ENCODE data around the gene MRPS18B. TPM values are rescaled to one million over a fixed set of nuclear protein-coding genes. Genes with fewer than 3 reads are reported as not detected.

MRPS18B gene
- total RNA-seq, 1 donor from 2014 or later: 27.5 TPM

DNA sequence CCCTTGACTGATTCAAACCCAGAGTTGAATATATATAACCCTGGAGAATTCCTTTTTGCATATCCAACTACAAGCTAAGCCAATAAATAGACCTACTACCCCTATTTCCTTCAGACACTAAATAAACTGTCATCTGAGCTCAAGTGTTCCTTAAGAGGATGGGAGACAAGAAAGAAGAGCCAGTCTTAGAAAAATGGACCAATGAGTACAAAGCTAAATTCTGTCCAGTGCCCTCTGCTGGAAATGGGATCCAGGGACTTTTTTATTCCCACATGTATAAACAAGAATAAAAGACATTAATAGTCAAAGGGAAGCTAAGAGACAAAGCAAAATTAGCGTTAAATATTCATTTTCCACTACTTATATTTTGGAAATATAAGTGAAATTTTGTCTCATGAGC, 5.4 kb upstream of the MRPS18B start:
- Mint-ChIP-seq H3K27me3 (no peaks in the 10 kb centered on the region), H3K4me3 (ENCODE audit: low read depth) (no peak overlapping the region), H3K4me1 (ENCODE audit: low read depth) (peaks cover 33% of the 10 kb centered on the region), H3K36me3 (ENCODE audit: insufficient read depth) (peaks cover 40% of the 10 kb centered on the region), H3K27ac (peak overlapping the region; percentile 21), H3K9me3 (ENCODE audit: low read depth) (no peaks in the 10 kb centered on the region)
- TF ChIP-seq, protein P1, sequence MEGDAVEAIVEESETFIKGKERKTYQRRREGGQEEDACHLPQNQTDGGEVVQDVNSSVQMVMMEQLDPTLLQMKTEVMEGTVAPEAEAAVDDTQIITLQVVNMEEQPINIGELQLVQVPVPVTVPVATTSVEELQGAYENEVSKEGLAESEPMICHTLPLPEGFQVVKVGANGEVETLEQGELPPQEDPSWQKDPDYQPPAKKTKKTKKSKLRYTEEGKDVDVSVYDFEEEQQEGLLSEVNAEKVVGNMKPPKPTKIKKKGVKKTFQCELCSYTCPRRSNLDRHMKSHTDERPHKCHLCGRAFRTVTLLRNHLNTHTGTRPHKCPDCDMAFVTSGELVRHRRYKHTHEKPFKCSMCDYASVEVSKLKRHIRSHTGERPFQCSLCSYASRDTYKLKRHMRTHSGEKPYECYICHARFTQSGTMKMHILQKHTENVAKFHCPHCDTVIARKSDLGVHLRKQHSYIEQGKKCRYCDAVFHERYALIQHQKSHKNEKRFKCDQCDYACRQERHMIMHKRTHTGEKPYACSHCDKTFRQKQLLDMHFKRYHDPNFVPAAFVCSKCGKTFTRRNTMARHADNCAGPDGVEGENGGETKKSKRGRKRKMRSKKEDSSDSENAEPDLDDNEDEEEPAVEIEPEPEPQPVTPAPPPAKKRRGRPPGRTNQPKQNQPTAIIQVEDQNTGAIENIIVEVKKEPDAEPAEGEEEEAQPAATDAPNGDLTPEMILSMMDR (IDR thresholded peaks at IDR 0.05; ENCODE audit: unreplicated experiment): peak; percentile 26
- no peak for DNase-seq (ENCODE audit: low spot score, unreplicated experiment)

DNA sequence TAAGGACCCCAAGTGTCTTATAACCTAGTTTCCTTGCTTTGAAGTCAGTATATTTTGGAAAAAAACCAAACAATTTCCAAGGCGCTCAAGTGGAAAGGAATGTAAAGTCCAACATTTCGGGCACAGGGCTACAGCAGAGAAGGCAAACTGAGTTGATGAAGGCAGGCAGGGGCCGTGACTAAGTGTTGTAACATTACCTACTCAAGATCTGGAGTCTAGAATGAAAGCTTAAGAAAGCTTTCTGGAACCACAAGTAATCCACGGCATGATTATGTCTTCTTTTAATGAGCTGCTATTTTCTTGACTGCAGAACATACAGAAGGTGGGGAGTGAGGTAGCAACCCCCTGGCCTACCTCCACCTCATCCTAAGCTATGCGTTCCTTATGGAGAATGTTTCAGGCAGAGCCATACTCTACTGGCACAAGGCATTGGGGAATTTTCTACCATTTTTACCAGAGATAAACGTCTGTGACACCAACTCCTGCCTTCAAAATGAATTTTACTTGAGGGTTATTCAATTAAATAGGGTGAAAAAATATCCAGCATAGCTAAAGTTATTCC, 4.9 kb upstream of the MRPS18B start:
- H3K4me3 Mint-ChIP-seq (ENCODE audit: low read depth): peak overlapping the region; percentile 12
- peaks cover 30% of the 10 kb centered on the region for H3K4me1 Mint-ChIP-seq (ENCODE audit: low read depth)

DNA sequence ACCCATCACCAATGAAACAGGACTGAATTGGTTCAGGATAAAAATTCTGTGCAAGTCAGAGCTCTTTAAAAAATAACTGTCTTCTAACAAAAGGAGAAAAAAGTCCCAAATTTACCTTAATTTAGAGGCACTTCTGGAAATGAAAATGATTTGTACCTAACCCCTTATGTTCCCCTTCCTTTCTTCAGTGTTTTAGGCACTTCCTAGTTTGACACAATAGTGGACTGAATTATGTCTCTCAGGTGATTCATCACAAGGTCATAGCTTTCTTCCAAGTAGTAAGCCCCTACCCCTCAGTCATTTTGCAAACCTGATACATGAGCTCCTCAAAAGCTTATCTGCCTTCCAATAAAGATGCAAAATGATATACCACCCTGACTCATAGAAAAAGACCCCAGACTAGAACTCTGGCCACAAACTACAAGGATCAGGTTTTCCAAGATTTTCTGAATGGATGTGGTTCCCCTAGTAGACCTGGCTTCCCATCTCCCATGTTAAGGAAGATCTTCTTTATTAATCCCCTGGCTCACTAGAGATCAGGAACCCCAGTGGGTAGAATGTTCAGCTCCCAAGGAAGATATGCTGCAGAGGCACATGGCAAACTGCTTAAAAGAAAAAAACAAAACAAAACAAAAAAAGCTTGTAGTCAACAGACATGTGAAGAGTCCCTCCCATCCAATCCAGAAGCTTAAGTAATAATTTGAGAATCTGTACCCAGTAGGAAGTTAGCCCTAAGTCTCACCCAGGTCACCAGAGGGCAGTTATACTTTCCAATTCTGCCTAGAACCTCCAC, 4.2 kb upstream of the MRPS18B start:
- H3K9me3 Mint-ChIP-seq (ENCODE audit: low read depth): no peaks in the 10 kb centered on the region
- peak overlapping the region; percentile 100 for H3K4me3 Mint-ChIP-seq (ENCODE audit: low read depth)
- TF ChIP-seq, protein P1 (IDR thresholded peaks at IDR 0.05; ENCODE audit: unreplicated experiment): no peak
- H3K4me1 Mint-ChIP-seq (ENCODE audit: low read depth): peaks cover 33% of the 10 kb centered on the region
- no peak for DNase-seq (ENCODE audit: low spot score, unreplicated experiment)
- H3K36me3 Mint-ChIP-seq (ENCODE audit: insufficient read depth): peaks cover 35% of the 10 kb centered on the region
- peak overlapping the region; percentile 65 for H3K27ac Mint-ChIP-seq
- no peaks in the 10 kb centered on the region for H3K27me3 Mint-ChIP-seq

More for the DNA sequence above, 4.9 kb upstream of the MRPS18B start:
- H3K36me3 Mint-ChIP-seq (ENCODE audit: insufficient read depth): peaks cover 36% of the 10 kb centered on the region
- H3K27ac Mint-ChIP-seq: peak overlapping the region; percentile 65
- DNase-seq (ENCODE audit: low spot score, unreplicated experiment): no peak
- H3K27me3 Mint-ChIP-seq: no peaks in the 10 kb centered on the region
- no peaks in the 10 kb centered on the region for H3K9me3 Mint-ChIP-seq (ENCODE audit: low read depth)
- TF ChIP-seq, protein P1 (IDR thresholded peaks at IDR 0.05; ENCODE audit: unreplicated experiment): no peak

DNA sequence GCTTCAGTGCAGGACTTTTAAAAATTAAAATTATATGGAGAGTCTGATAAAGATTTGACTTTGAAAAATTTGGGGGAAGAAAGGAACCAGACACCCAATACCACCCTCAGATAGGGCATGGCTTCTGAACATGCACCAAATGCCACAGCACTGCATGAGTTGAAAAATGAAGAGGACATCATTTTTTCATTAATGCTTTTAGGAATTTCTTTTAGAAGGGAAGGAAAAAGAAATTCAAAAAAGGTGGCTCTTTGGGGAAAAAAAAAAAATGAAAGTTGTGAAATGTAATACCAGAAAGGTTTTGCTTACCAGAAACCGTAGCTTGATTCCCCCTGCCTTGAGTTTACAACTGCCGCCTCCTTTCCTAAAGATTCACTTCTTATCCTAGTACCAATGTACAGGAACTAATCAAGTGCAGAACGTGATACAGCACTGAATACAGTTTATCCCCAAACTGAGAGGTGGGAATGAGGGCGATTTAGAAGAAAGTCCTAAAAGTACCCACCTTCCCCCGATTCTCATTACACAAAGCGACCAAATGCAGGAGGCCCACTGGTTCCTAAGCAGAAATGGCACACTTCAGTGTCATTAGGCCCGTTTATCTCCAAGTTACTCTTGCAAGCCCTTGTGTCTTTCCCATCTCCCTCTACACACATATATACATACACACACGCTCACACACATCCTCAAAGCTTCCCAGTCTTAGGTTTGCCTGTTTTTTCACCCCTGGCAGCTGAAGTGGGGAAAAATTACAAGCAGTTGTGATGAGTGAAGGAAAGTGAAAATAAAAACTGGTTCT, 3.4 kb upstream of the MRPS18B start:
- H3K36me3 Mint-ChIP-seq (ENCODE audit: insufficient read depth): peaks cover 27% of the 10 kb centered on the region
- peaks cover 36% of the 10 kb centered on the region for H3K4me1 Mint-ChIP-seq (ENCODE audit: low read depth)
- DNase-seq (ENCODE audit: low spot score, unreplicated experiment): no peak
- peak overlapping the region; percentile 100 for H3K27ac Mint-ChIP-seq
- TF ChIP-seq, protein P1 (IDR thresholded peaks at IDR 0.05; ENCODE audit: unreplicated experiment): no peak
- no peaks in the 10 kb centered on the region for H3K27me3 Mint-ChIP-seq
- H3K4me3 Mint-ChIP-seq (ENCODE audit: low read depth): peak overlapping the region; percentile 100
- H3K9me3 Mint-ChIP-seq (ENCODE audit: low read depth): no peaks in the 10 kb centered on the region

DNA sequence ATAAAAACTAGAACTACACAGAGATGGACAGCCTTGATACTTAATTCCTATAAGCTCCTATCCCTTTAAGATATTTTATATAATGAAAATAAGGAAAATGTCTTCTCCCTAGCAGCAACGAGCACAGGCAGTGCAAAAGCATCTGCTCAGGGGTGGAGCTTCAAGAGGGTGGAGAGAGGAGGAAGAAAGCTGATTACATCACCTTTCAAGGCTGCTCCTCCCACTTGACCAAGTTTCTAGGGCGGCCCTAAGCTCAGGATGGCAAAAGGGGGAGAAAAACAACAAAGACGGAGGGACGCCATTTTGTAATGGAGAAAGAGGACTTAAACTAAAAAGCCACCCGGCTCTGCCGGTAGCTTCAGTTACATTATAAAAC, 2.8 kb upstream of the MRPS18B start:
- Mint-ChIP-seq H3K9me3 (ENCODE audit: low read depth) (no peaks in the 10 kb centered on the region), H3K4me3 (ENCODE audit: low read depth) (peak overlapping the region; percentile 100), H3K27me3 (no peaks in the 10 kb centered on the region), H3K36me3 (ENCODE audit: insufficient read depth) (peaks cover 25% of the 10 kb centered on the region), H3K27ac (peak overlapping the region; percentile 100), H3K4me1 (ENCODE audit: low read depth) (peaks cover 36% of the 10 kb centered on the region)
- TF ChIP-seq, protein P1 (IDR thresholded peaks at IDR 0.05; ENCODE audit: unreplicated experiment): no peak
- peak; percentile 65 for DNase-seq (ENCODE audit: low spot score, unreplicated experiment)

Data from progenitor cell of endocrine pancreas (in vitro differentiated cells).